ENCODE measurements around the gene TRIM28.
"Not testable (repeated sequence)": the region's sequence is repeated elsewhere in the genome, so short reads cannot be mapped to it uniquely, and the experiment has no call there.

Gene TRIM28

DNA sequence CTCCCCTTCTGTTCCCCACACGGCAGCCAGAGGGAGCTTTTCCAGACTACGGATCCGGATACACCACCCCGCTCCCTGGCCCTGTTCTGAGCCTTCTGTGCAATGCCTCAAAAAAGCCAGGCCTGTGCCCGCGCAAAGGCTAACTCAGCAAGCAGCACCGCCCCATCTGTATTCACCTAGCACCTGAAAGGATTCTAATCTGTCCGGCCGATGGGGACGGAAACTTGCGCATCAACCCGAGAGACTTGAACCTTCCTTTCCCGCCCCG lies 24.8 kb upstream of the TRIM28 start:
- DNase-seq (ENCODE audit: low spot score): peak; percentile 49

DNA sequence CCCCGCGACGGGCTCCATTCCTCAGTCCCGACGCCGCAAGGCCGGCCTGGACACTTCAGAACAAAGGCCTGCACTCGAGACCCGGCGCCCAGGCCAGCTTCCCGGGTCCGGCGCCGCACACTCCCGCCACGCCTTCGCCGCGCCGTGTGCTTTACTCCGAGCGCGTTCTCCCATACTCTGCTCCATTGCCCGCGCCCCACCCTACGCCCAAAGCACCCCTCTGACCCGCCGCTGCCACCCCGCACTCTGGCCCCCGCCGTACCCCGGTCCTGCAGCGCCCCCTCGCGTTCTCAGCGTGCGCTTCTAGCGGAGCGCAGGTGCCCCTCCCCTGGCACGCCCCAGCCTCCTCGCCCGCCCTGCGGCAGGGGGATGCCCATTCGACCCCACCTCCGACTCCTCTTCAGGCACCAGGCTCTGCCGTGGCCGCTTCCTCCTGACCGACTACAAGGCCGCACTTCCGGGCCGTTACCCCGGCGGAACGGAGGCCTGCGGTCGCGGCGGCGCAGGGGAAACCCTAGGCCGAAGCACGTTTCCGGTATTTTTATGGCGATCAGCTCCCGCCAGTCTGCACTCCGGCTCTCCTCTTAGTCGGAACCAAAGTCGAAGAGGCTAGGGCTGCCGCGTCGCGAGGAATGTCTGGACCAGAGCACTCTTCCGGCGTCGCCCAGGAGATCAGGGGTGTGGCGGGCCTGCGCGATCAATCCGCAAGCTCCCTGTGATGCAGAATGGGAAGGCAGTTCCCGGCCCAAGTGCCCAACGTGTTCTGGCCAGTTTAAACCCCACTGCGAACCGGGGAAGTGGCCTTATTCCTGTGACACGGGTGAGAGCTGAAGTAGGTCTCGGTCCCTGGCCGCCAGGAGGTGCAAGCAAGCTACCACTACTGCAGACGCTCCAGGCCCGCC lies 24.3 kb upstream of the TRIM28 start, which contains the start of gene ZBTB45:
ZBTB45 (minus strand) TSS at position 456 of the 902 bp plus-strand sequence. CDS start 2,137 bp downstream, outside the sequence.
- peak; percentile 87 for DNase-seq (ENCODE audit: low spot score)

DNA sequence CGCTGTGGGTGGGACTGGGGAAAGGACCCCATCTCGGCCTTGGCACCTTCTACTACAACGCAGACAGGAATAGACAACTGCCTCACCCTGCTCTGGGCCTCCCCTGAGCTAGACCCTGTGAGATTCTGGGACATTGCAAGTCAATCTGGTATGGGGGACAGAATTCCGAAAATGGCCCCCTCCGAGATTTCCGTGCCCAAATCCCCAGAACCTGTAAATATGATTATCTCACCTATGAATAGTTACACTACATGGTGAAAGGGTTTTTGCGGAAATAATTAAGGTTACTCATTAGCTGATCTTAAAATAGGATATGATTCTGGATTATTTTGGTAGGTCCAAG lies 23.6 kb upstream of the TRIM28 start:
- no peak for DNase-seq (ENCODE audit: low spot score)

DNA sequence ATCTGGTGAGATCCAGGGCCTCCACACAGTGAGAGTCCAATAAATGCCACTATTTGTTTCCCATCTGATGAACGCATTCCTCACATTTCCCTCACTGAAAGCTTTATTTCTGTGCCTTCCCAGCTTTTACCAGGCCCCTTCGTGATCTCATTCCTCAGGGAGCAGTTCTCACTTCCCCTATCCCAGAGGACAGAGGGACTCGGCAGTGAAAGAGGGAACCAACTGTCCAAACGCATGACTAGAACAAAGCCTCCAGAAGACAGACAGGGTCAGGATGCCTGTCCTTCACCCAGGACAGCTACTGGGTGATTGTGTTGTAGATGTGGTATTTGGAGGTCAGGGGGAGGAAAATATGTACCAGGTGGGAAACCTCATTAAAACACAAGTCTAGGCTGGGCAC lies 22.2 kb upstream of the TRIM28 start:
- no peak for DNase-seq (ENCODE audit: low spot score)

DNA sequence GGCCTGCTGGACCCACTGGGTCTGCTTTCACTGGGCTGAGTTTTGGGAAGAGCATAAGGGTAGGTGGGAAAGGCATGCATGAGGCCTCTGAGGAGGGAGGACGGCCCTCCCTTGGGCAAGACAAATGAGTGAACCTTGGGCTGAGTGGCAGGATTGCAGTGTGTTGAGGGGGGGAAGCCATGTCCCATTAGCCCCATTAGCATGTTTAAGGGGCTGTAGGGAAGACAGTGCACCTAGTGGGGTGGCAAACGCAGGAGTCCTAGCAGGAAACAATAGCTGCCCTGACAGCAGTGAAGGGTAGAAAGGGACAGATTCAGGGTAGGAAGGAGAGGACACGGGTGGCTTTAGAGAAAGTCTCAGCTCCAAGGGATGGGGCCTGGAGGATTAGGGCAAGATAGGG lies 21.2 kb upstream of the TRIM28 start:
- DNase-seq (ENCODE audit: low spot score): no peak

DNA sequence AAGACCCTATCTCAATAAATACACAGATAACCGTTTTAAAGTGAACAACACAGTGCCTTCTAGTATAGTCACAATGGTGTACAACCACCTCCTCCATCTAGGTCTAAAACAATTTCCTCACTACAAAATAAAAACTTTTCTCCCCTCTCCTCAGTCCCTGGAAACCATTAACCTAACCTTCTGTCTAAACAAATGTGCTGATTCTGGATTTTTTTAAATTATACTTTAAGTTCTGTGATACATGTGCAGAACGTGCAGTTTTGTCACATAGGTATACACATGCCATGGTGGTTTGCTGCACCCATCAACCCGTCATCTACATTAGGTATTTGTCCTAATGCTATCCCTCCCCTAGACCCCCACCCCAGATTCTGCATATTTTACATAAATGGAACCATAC lies 14.5 kb upstream of the TRIM28 start:
- no peak for DNase-seq (ENCODE audit: low spot score)

DNA sequence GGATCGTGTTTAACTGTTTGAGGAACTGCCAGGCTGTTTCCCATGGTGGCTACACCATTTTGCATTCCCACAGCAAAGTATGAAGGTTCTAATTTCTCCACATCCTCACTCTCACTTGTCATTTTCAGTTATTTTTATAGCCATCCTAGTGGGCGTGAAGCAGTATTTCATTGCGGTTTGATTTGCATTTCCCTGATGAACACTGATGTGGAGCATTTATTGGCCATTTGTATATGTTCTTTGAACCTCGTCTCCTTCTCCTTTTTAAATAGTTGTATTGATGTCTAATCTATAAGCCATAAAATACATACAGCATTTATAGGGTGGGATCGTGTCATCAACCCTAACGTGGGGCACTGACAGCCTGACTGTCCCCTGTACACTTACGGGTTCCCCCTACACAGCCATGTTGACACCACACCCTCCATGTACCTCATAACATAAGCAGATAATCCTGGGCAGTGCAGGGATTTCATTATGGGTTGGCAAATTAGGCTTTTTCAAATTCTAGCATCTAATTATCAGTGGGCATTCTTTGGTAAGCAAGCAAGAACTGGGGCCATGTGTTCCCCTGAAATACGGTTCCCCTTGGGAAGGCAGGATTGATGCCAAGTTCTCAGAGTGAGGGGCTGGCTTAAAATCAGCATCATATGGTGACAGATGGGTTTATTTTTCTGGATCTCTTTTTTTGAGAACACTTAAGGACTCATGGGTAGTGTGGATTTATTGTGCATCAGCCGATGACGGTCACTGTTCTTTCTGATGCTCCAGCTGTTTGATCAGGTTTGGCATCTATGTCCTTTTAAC lies 12.6 kb upstream of the TRIM28 start:
- no peak for DNase-seq (ENCODE audit: low spot score)

DNA sequence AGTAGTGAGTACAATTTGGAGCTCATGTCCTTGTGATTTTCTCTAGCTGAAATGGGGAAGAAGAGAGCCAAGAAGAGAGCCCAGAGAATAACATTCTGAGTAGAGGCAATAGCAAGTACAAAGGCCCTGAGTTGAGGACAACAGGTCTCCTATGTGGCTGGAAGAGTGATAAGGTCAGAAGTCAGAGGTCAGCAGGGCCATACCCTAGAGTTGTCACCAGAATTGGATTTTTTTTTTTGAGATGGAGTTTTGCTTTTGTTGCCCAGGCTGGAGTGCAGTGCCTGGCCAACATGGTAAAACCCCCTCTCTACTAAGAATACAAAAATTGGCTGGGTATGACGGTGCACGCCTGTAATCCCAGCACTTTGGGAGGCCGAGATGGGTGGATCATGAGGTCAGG lies 8.0 kb upstream of the TRIM28 start:
- no peak for DNase-seq (ENCODE audit: low spot score)

DNA sequence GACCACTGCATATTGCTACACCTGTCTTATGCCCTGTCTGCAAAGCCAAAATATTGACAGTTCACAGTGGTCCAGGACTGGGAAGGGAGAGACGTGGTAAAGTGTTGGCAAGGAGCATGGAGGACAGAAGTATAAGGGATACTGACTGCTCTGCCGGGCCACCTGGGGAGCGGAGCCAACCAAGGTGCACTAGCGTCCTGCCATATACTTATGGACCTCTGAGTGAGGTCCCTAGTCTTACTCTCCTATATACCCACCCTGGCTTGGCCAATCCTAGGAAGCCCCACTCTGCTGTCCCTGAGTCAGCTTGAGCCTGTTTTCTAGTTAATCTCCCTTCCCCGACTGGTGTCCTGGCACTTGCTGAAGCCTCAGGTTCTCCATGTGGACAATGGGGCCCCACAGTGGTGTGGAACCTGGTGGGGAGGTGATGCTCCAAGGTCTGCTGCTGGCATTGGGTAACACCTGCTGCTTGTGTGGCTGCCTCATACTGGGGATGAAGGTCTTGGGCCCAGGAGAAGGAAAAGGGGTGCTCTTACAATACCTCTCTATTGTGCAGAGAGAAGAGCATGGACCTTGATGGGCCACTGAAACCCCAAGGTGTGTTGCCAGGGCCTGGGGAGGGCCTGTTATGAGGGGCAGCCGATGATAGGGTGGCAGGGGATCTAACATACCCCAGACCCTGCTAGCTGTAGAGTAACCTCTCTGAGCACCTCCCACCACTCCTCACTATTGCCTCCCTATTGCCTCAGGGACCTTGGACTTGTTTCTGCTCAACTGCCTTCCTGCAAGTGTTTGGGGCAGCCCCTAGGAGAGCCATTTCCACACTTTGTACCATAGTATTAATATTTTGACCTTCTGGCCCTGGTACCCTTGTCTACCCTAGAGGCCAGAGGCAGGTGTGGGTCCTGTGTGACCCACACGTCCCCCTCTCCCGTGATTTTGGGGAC lies 6.7 kb upstream of the TRIM28 start:
- DNase-seq (ENCODE audit: low spot score): no peak

DNA sequence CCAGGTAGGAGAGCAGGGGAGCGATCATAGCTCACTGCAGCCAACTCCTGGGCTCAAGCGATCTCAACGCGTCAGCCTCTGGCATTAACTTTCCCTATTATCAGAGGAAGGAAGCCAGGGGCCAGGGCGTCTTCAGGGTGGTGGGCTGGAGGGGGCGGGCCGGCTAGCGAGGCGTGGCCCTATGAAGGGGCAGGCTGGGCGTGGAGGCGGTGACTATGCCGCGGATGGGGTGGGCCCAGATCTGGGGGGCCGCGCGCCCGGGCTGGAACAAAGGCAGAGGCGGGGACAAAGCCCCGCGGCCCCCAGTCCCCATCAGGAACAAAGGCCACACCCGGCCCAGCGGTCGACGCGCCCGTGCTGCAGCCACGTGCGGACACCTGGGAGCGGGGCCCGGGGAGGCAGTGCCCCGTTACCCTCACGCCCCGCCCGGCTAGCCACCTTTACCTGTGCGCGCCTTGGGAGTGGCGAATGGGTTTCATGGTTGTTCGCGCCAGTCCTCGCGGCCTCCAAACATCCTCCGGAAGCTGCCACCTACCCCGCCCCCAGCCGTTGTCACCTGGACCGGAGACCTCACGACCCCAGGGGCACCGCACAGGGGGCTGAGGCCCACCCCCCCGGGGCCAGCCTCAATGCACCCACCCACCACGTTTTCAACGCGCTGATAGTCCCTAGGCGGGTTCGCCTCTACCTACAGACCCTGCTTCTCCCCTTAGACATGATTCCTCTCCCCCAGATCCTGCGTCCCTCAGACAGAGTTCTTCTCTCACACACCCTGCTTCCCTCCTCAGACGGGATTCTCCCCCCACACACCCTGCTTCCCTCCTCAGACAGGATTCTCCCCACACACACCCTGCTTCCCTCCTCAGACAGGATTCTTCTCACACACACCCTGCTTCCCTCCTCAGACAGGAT lies 5.4 kb upstream of the TRIM28 start:
- no peak for DNase-seq (ENCODE audit: low spot score)

DNA sequence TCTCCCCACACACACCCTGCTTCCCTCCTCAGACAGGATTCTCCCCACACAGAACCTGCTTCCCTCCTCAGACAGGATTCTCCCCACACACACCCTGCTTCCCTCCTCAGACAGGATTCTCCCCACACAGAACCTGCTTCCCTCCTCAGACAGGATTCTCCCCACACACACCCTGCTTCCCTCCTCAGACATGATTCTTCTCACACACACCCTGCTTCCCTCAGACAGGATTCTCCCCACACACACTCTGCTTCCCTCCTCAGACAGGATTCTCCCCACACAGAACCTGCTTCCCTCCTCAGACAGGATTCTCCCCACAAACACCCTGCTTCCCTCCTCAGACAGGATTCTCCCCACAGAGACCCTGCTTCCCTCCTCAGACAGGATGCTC lies 4.7 kb upstream of the TRIM28 start:
- not testable (repeated sequence) for DNase-seq (ENCODE audit: low spot score)

DNA sequence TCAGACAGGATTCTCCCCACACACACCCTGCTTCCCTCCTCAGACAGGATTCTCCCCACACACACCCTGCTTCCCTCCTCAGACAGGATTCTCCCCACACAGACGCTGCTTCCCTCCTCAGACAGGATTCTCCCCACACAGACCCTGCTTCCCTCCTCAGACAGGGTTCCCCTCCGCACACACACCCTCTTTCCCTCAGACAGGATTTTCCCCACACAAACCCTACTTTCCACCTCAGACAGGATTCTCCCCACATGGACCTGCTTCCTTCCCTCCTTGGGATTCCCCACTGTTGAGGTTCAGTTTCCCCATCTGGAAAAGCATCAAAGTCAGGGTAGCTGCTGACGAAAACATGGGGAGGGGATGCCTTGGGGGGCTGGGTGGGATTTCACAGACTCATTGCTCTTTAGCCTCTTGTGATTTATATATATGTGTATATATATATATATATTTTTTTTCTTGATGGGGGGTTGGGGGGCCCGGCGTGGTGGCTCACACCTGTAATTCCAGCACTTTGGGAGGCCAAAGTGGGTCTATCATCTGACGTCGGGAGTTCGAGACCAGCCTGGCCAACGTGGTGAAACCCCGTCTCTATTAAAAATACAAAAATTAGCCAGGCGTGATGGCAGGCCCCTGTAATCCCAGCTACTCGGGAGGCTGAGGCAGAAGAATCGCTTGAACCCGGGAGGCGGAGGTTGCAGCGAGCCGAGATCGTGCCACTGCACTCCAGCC lies 1.1 kb upstream of the TRIM28 start:
- not testable (repeated sequence) for DNase-seq (ENCODE audit: low spot score)

DNA sequence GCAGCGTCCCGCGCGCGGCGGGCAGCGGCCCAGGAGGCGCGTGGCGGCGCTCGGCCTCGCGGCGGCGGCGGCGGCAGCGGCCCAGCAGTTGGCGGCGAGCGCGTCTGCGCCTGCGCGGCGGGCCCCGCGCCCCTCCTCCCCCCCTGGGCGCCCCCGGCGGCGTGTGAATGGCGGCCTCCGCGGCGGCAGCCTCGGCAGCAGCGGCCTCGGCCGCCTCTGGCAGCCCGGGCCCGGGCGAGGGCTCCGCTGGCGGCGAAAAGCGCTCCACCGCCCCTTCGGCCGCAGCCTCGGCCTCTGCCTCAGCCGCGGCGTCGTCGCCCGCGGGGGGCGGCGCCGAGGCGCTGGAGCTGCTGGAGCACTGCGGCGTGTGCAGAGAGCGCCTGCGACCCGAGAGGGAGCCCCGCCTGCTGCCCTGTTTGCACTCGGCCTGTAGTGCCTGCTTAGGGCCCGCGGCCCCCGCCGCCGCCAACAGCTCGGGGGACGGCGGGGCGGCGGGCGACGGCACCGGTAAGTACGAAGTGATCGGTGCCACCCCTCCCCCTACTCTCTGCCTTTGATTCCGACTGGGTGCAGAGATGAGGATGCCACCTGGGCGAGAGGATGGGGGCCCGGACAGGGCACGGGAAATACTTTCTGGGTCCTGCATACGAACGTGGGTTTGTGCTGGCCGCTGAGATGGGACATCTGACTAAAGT lies 874 bp downstream of the TRIM28 start:
- DNase-seq (ENCODE audit: low spot score): no peak

DNA sequence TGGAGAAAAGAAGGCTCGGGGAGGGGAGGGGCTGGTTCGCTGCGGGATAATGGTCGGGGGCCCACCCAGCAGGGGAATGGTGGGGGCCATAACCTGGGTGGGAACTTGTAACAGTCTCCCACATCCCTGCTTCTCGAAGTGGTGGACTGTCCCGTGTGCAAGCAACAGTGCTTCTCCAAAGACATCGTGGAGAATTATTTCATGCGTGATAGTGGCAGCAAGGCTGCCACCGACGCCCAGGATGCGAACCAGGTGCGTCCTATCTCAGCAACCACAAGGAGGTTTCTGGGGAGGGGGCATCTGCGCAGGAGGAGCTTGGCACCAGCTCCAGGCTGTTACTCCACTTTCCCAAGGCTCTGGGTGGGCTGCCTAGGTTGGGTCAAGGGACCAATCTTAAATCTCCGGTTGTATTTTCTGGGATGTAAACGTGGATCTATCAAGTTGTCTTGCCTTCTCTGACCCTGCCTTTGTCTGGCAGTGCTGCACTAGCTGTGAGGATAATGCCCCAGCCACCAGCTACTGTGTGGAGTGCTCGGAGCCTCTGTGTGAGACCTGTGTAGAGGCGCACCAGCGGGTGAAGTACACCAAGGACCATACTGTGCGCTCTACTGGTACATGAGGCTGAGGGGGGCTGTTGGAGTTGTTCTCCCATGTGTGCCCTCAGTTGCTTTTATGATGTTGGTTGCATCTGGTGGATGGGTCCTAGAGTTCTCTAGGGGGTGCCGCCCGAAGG lies 1.6 kb downstream of the TRIM28 start:
- DNase-seq (ENCODE audit: low spot score): peak; percentile 22

DNA sequence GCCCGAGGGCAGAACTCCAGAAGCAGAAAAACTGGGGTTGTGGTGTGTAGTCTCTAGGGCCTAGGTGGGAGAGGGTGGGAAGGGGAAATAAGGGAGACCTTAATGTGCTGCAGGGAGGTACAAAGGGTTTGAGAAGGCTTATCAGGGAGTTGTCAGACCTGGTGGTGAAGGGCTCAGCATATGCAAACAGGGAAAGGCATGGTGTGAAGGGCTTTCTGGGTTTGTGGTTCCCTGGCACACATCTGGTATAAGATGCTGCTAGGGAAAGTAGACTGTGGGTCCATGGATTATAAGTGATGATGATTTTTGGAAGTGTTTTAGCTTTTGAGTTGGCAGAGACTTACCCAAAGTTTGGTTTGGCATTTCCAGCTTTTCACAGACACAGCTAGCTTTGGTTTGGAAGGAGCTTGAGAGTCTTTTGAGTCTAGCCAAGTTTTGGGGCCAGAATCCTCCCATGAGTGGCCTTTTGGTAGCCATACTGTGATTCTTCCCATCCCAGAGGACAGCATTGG lies 2.2 kb downstream of the TRIM28 start:
- peak; percentile 14 for DNase-seq (ENCODE audit: low spot score)

DNA sequence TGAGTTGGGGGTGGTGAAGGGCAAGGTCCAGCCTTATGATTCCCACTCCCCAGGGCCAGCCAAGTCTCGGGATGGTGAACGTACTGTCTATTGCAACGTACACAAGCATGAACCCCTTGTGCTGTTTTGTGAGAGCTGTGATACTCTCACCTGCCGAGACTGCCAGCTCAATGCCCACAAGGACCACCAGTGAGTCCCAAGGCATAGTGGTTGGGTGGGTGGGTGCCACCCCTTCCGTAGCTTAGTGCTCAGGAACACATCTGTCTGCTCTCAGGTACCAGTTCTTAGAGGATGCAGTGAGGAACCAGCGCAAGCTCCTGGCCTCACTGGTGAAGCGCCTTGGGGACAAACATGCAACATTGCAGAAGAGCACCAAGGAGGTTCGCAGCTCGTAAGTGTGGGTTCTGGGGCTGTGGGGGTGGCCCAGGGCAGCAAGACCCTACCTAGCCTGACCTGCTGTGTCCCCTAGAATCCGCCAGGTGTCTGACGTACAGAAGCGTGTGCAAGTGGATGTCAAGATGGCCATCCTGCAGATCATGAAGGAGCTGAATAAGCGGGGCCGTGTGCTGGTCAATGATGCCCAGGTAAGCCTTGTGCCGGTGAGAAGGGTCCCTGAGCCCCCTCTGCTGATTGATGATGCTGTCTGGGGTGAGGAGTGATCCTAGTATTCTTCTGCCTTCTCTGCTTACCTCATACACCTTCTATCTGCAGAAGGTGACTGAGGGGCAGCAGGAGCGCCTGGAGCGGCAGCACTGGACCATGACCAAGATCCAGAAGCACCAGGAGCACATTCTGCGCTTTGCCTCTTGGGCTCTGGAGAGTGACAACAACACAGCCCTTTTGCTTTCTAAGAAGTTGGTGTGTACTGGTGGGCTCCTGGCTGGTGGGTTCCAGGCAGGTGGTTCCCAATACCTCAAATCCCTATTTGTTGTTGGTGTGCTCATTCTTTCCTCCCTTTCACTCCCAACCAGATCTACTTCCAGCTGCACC lies 3.8 kb downstream of the TRIM28 start:
- no peak for DNase-seq (ENCODE audit: low spot score)

DNA sequence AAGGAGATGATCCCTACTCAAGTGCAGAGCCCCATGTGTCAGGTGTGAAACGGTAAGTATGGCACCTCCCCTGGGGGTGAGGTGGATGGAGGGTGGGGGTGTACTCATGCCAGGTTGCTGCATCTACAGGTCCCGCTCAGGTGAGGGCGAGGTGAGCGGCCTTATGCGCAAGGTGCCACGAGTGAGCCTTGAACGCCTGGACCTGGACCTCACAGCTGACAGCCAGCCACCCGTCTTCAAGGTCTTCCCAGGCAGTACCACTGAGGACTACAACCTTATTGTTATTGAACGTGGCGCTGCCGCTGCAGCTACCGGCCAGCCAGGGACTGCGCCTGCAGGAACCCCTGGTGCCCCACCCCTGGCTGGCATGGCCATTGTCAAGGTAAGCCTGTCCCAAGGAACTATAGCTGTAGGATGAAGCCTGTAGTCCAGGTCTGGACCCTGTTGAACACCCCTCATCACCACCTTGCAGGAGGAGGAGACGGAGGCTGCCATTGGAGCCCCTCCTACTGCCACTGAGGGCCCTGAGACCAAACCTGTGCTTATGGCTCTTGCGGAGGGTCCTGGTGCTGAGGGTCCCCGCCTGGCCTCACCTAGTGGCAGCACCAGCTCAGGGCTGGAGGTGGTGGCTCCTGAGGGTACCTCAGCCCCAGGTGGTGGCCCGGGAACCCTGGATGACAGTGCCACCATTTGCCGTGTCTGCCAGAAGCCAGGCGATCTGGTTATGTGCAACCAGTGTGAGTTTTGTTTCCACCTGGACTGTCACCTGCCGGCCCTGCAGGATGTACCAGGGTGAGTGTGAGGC lies 5.2 kb downstream of the TRIM28 start:
- DNase-seq (ENCODE audit: low spot score): no peak
